Natural killer cell (primary cell): ENCODE measurements around the gene ACSS2. TPM values are rescaled to one million over a fixed set of nuclear protein-coding genes. Genes with fewer than 3 reads are reported as not detected.

ENCODE experiments used
- ATAC-seq, 3 donors: fragments of 150-1000 bp in 2 of 3; fragments of 200-7000 bp in 1 of 3; cut with Tn5 transposase; 1 replicate in 1 of 3; 2 replicates in 2 of 3; pipeline ENCODE4 v1.10.0; 2021; ENCODE audit warnings: mild to moderate bottlenecking in 2 of 3, moderate library complexity in 2 of 3
- DNase-seq, 2 donors: peaks; one replicate each; pipeline versions ENCODE4 v3.0.0 to v3.0.0-alpha.2; 2013 to 2021; ENCODE audit warnings: mixed read lengths in 1 of 2
- H3K27ac ChIP-seq: one replicate; pipeline ENCODE4 v1.5.1; 2013; ENCODE audit warnings: mild to moderate bottlenecking, low read length
- H3K27me3 ChIP-seq: one replicate; pipeline ENCODE4 v1.6.1; 2013; ENCODE audit warnings: low read length; ENCODE audit not compliant: control insufficient read depth, insufficient read depth
- H3K36me3 ChIP-seq: one replicate; pipeline ENCODE4 v1.6.1; 2013; ENCODE audit warnings: low read length; ENCODE audit not compliant: control insufficient read depth, insufficient read depth
- H3K4me1 ChIP-seq: one replicate; pipeline ENCODE4 v1.6.1; 2013; ENCODE audit warnings: low read length; ENCODE audit not compliant: control insufficient read depth, insufficient read depth
- H3K4me3 ChIP-seq: one replicate; pipeline ENCODE4 v1.5.1; 2013; ENCODE audit warnings: low read length
- H3K9me3 ChIP-seq: one replicate; pipeline ENCODE4 v1.6.1; 2013; ENCODE audit warnings: low read length; ENCODE audit not compliant: control insufficient read depth, insufficient read depth
- H3K27ac Mint-ChIP-seq, 2 donors: one replicate each; pipeline ENCODE4 v1.8.0; 2022; ENCODE audit warnings: mild to moderate bottlenecking in 2 of 2, mixed read lengths in 2 of 2, moderate library complexity in 1 of 2
- H3K27me3 Mint-ChIP-seq, 2 donors: one replicate each; pipeline ENCODE4 v1.8.0; 2022; ENCODE audit warnings: low read depth in 2 of 2, mixed read lengths in 2 of 2
- H3K36me3 Mint-ChIP-seq: one replicate; pipeline ENCODE4 v1.8.0; 2022; ENCODE audit warnings: mixed read lengths
- H3K4me1 Mint-ChIP-seq, 2 donors: one replicate each; pipeline ENCODE4 v1.8.0; 2022; ENCODE audit warnings: mixed read lengths in 2 of 2
- H3K4me3 Mint-ChIP-seq: one replicate; pipeline ENCODE4 v1.8.0; 2022; ENCODE audit warnings: mild to moderate bottlenecking, moderate library complexity, mixed read lengths
- H3K9me3 Mint-ChIP-seq, 2 donors: one replicate each; pipeline ENCODE4 v1.8.0; 2022; ENCODE audit warnings: mixed read lengths in 2 of 2
- CTCF ChIP-seq: fragments of 200-600 bp; IDR thresholded peaks from one replicate; pipeline ENCODE4 v1.8.0; 2022; ENCODE audit warnings: antibody characterized with exemption
- WGBS: methylation state at CpG from one replicate; pipeline ENCODE4 v1.1.7; 2013; ENCODE audit warnings: missing lambda C conversion rate; ENCODE audit not compliant: insufficient coverage; 5-methylcytosine and 5-hydroxymethylcytosine counted together
- intact Hi-C: fragments of 100-400 bp; cut with micrococcal nuclease; formaldehyde crosslinking; loops from one replicate; pipeline ENCODE4 v1.14.2; 2022
- total RNA-seq, 4 donors: library from RNA; stranded (reverse); fragments of 120-200 nt in 1 of 4; gene quantifications; one replicate each; pipeline versions ENCODE4 v1.2.3 to v1.2.4, GENCODE V29; 2013 to 2022

Gene ACSS2
- total RNA-seq, 3 donors from 2014 or later (not counting 1 experiment from before 2014, with no cell fraction given) = 2.4 to 11.4 (median 7.5) TPM

- Mint-ChIP-seq H3K4me1 (no peaks in the 10 kb centered on the region), H3K9me3 (no peaks in the 10 kb centered on the region), H3K27me3 (no peaks in the 10 kb centered on the region), H3K27ac (no peak overlapping the region), H3K4me3 (no peak overlapping the region), H3K36me3 (no peaks in the 10 kb centered on the region)
- Histone ChIP-seq H3K4me3 (no peak overlapping the region), H3K27ac (no peak overlapping the region), H3K36me3 (peaks cover 36% of the 10 kb centered on the region), H3K9me3 (no peaks in the 10 kb centered on the region), H3K27me3 (no peaks in the 10 kb centered on the region), H3K4me1 (no peaks in the 10 kb centered on the region)
- DNase-seq (no peak), ATAC-seq (no peak)
- intact Hi-C loops = no loop called here
- TF ChIP-seq CTCF = no peak
- whole genome bisulfite sequencing = 98% methylated on average over 9 of the region's 9 CpGs
Observed at GRCh38 chr20:34942301-34942700, 65.9 kb downstream of the ACSS2 start.

- H3K4me3 Mint-ChIP-seq = no peak overlapping the region
- H3K27ac Mint-ChIP-seq = no peak overlapping the region
- no peak for TF ChIP-seq CTCF
- H3K27ac ChIP-seq = no peak overlapping the region
- H3K9me3 Mint-ChIP-seq = no peaks in the 10 kb centered on the region
- no peaks in the 10 kb centered on the region for H3K9me3 ChIP-seq
- no peaks in the 10 kb centered on the region for H3K4me1 ChIP-seq
- ATAC-seq (no peak), DNase-seq (no peak)
- H3K27me3 Mint-ChIP-seq = no peaks in the 10 kb centered on the region
- H3K36me3 Mint-ChIP-seq = no peaks in the 10 kb centered on the region
- H3K36me3 ChIP-seq = peaks cover 31% of the 10 kb centered on the region
- no peaks in the 10 kb centered on the region for H3K4me1 Mint-ChIP-seq
- no peak overlapping the region for H3K4me3 ChIP-seq
- intact Hi-C loops = no loop called here
- WGBS = 95% methylated on average over 2 of the region's 2 CpGs
- no peaks in the 10 kb centered on the region for H3K27me3 ChIP-seq
Observed at GRCh38 chr20:34943808-34944567, 67.6 kb downstream of the ACSS2 start.

- DNase-seq (no peak), ATAC-seq (no peak)
- 96% methylated on average over 6 of the region's 7 CpGs for WGBS
- Mint-ChIP-seq H3K27ac (no peak overlapping the region), H3K36me3 (no peaks in the 10 kb centered on the region), H3K4me3 (no peak overlapping the region), H3K4me1 (no peaks in the 10 kb centered on the region), H3K27me3 (no peaks in the 10 kb centered on the region), H3K9me3 (no peaks in the 10 kb centered on the region)
- Histone ChIP-seq H3K9me3 (no peaks in the 10 kb centered on the region), H3K36me3 (peaks cover 30% of the 10 kb centered on the region), H3K27ac (no peak overlapping the region), H3K4me3 (no peak overlapping the region), H3K4me1 (no peaks in the 10 kb centered on the region), H3K27me3 (no peaks in the 10 kb centered on the region)
- no peak for TF ChIP-seq CTCF
- intact Hi-C loops = no loop called here
Observed at GRCh38 chr20:34945315-34946077, 69.1 kb downstream of the ACSS2 start.
